Endothelial cell of umbilical vein (primary cell): Measurements from ENCODE around the gene TMC1. TPM values are rescaled to one million over a fixed set of nuclear protein-coding genes. Genes with fewer than 3 reads are reported as not detected.

Source experiments
- BruUV-seq: library from RNA; stranded (reverse); fragments of 400-500 nt; replicated peaks from 2 replicates; lab custom pipeline; 2021; lab: Mats Ljungman, UMichigan
- CTCF ChIA-PET: fragments of 300-600, 350-600 bp; sonication (Branson Sonifier 250); formaldehyde crosslinking; loops from one replicate; lab custom pipeline; 2021; ENCODE audit warnings: antibody characterized with exemption, inconsistent platforms; lab: Charles Lee
- POLR2A ChIA-PET: fragments of 300-600, 350-600 bp; sonication (Branson Sonifier 250); formaldehyde crosslinking; loops from one replicate; lab custom pipeline; 2021; ENCODE audit warnings: antibody characterized with exemption, inconsistent platforms; lab: Charles Lee
- DNase-seq: peaks from one replicate; pipeline ENCODE4 v3.0.0-alpha.2; 2011; ENCODE audit warnings: low read depth, low spot score
- FAIRE-seq: peaks from 2 replicates; lab custom pipeline; 2011; peaks lifted over from hg19 to GRCh38; lab: Jason Lieb, UNC
- H2AFZ ChIP-seq: 2 replicates; pipeline ENCODE4 v1.6.0; 2012; ENCODE audit warnings: low read depth, low read length, control low read depth, inconsistent platforms
- H3K27ac ChIP-seq: 2 replicates; pipeline ENCODE4 v1.5.1; 2011; ENCODE audit warnings: low read depth, mild to moderate bottlenecking, control low read depth, low read length, moderate library complexity; ENCODE audit not compliant: insufficient read depth
- H3K27me3 ChIP-seq, 2 experiments: 2 replicates each; pipeline versions ENCODE4 v1.6.0 to v1.6.1; 2011; ENCODE audit warnings: low read length in 2 of 2, mixed read lengths in 1 of 2; ENCODE audit not compliant: control insufficient read depth in 2 of 2, insufficient read depth in 2 of 2
- H3K36me3 ChIP-seq, 2 experiments: 2 replicates in 1 of 2; 3 replicates in 1 of 2; pipeline ENCODE4 v1.5.1; 2011; ENCODE audit warnings: low read length in 2 of 2, mild to moderate bottlenecking in 1 of 2, moderate library complexity in 1 of 2; ENCODE audit not compliant: control insufficient read depth in 2 of 2, insufficient read depth in 2 of 2; ENCODE audit errors: extremely low read depth in 1 of 2
- H3K4me1 ChIP-seq: 3 replicates; pipeline ENCODE4 v1.5.1; 2011; ENCODE audit warnings: mild to moderate bottlenecking, low read length; ENCODE audit not compliant: control insufficient read depth, insufficient read depth; ENCODE audit errors: extremely low read depth
- H3K4me2 ChIP-seq: 2 replicates; pipeline ENCODE4 v1.6.1; 2011; ENCODE audit warnings: low read length, control low read depth, mixed read lengths; ENCODE audit not compliant: insufficient read depth
- H3K4me3 ChIP-seq, 3 experiments: fragments of 200-600 bp in 1 of 3; sonication (generic), shearing (Covaris generic) in 1 of 3; replicated peaks in 1 of 3; 2 replicates each; pipeline ENCODE4 v1.5.1; 2011 to 2016; ENCODE audit warnings: control low read depth in 3 of 3, low read length in 3 of 3, mild to moderate bottlenecking in 2 of 3, inconsistent platforms in 1 of 3, low read depth in 1 of 3, moderate library complexity in 1 of 3; ENCODE audit not compliant: insufficient read depth in 1 of 3
- H3K79me2 ChIP-seq: 2 replicates; pipeline ENCODE4 v1.6.0; 2012; ENCODE audit warnings: low read length, inconsistent platforms; ENCODE audit not compliant: control insufficient read depth, insufficient read depth
- H3K9ac ChIP-seq: replicated peaks from 2 replicates; pipeline ENCODE3; 2011; ENCODE audit warnings: low read length, control low read depth; ENCODE audit not compliant: insufficient read depth; ENCODE audit errors: extremely low read depth
- H3K9me1 ChIP-seq: replicated peaks from 3 replicates; pipeline ENCODE4 v1.6.0; 2011; ENCODE audit warnings: mild to moderate bottlenecking, low read length; ENCODE audit not compliant: control insufficient read depth, insufficient read depth; ENCODE audit errors: extremely low read depth
- H3K9me3 ChIP-seq: replicated peaks from 2 replicates; pipeline ENCODE4 v1.5.1; 2012; ENCODE audit warnings: low read length, inconsistent platforms; ENCODE audit not compliant: control insufficient read depth, insufficient read depth
- H4K20me1 ChIP-seq: replicated peaks from 2 replicates; pipeline ENCODE3; 2011; ENCODE audit warnings: mild to moderate bottlenecking, low read length; ENCODE audit not compliant: control insufficient read depth, insufficient read depth; ENCODE audit errors: extremely low read depth
- CTCF ChIP-seq, 2 donors: IDR thresholded peaks; 1 replicate in 1 of 2; 2 replicates in 1 of 2; pipeline ENCODE4 v1.5.1; 2011; ENCODE audit warnings: low read length in 2 of 2, mild to moderate bottlenecking in 2 of 2, moderate library complexity in 2 of 2, control low read depth in 1 of 2, inconsistent platforms in 1 of 2, low read depth in 1 of 2; ENCODE audit not compliant: insufficient read depth in 1 of 2; ENCODE audit errors: extremely low read depth in 1 of 2
- EZH2 ChIP-seq: IDR thresholded peaks from 2 replicates; pipeline ENCODE4 v1.6.1; 2012; ENCODE audit warnings: borderline replicate concordance, low read depth, mild to moderate bottlenecking, moderate library complexity, low read length, inconsistent platforms; ENCODE audit not compliant: severe bottlenecking
- FOS ChIP-seq: IDR thresholded peaks from 2 replicates; pipeline ENCODE4 v1.6.1; 2011; ENCODE audit warnings: mild to moderate bottlenecking, low read length, moderate library complexity, borderline replicate concordance; ENCODE audit not compliant: insufficient read depth
- GATA2 ChIP-seq: IDR thresholded peaks from 2 replicates; pipeline ENCODE4 v1.7.0; 2011; ENCODE audit warnings: low read depth, mild to moderate bottlenecking, moderate library complexity, mixed read lengths, low read length; ENCODE audit not compliant: insufficient read length, insufficient read depth
- JUN ChIP-seq: IDR thresholded peaks from 2 replicates; pipeline ENCODE4 v1.6.1; 2011; ENCODE audit warnings: borderline replicate concordance, low read depth; ENCODE audit not compliant: insufficient read length, insufficient read depth
- MAX ChIP-seq: IDR thresholded peaks from 2 replicates; pipeline ENCODE4 v1.6.1; 2011; ENCODE audit not compliant: insufficient read depth, insufficient read length
- MYC ChIP-seq: IDR thresholded peaks from one replicate; pipeline ENCODE4 v1.6.1; 2011; ENCODE audit warnings: mild to moderate bottlenecking, low read depth, low read length
- POLR2A ChIP-seq: IDR thresholded peaks from 2 replicates; pipeline ENCODE4 v1.6.1; 2012; ENCODE audit warnings: low read depth, mild to moderate bottlenecking, control low read depth, low read length
- POLR2AphosphoS5 ChIP-seq: IDR thresholded peaks from 2 replicates; pipeline ENCODE4 v1.6.1; 2012; ENCODE audit warnings: low read depth, mild to moderate bottlenecking, control low read depth, low read length, moderate library complexity; ENCODE audit not compliant: insufficient read depth
- dilution Hi-C: fragments of 300-500 bp; cut with MboI; formaldehyde crosslinking; loops from one replicate; pipeline ENCODE4 v1.15.0; 2019; ENCODE audit warnings: low sequenced_read_pairs; ENCODE audit not compliant: extremely low pct_ligation_motif_present
- intact Hi-C: fragments of 100-400 bp; cut with micrococcal nuclease; formaldehyde crosslinking; loops from one replicate; pipeline ENCODE4 v1.10.0; 2022
- polyA plus RNA-seq, 4 experiments: library from polyadenylated mRNA; depleted of rRNA in 3 of 4; stranded (reverse) in 3 of 4; unstranded in 1 of 4; fragments of >200 nt; gene quantifications; 2 replicates each; pipeline versions ENCODE4 v1.2.1 to v1.2.3, GENCODE V29; 2011 to 2012; ENCODE audit warnings: missing spikeins in 1 of 4
- total RNA-seq: library from RNA; stranded (reverse); gene quantifications from 2 replicates; pipeline ENCODE4 v1.2.3, GENCODE V29; 2021

Gene TMC1
- total and polyA plus RNA-seq, 2 donors (not counting 3 experiments of a cell fraction or from before 2014, with no cell fraction given): 1.5 TPM; not detected in 1

- intact Hi-C loops: no loop called here
- Histone ChIP-seq H3K4me2 (no peak overlapping the region), H3K9me3 (no peaks in the 10 kb centered on the region)
These were observed 44.6 kb upstream of the TMC1 start for GRCh38 chr9:72476617-72477437.

DNA sequence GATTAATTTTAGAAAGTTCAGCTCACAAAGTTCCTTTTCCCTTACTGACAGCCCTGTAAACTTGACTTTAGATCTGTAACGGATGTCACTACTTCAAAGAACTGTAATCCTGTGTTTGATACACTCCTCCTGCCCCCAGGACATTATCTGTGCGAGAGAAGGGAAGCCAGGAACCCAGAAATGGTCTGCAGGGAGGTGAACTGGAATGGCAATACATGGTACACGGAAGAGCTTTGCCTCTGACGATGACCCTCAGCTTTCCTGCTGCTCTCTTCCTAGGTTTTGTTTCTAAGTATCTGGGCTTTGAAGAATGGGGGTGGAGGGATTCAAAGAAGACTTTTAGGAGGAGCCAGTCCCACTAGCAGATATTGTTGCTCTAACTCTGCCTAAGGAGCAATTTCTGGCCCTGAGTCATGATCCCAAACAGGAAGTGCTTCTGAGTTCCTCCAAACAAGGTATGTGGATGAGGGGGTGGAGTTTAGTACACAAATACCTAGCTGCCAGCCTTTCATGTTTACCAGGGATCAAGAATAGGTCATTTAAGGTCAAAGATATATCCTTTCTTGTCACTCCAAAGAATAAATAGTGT, 43.4 kb upstream of the TMC1 start:
- Histone ChIP-seq H2AFZ (peak overlapping the region; percentile 48), H3K4me2 (peak overlapping the region; percentile 68), H3K4me1 (peaks cover 51% of the 10 kb centered on the region), H3K9me3 (no peaks in the 10 kb centered on the region), H3K27ac (peak overlapping the region; percentile 80), H3K9me1 (no peaks in the 10 kb centered on the region), H3K9ac (peak overlapping the region; percentile 40), H3K79me2 (no peaks in the 10 kb centered on the region), H4K20me1 (no peaks in the 10 kb centered on the region), H3K4me3 (no peak overlapping the region), H3K36me3 (no peaks in the 10 kb centered on the region), H3K27me3 (no peaks in the 10 kb centered on the region)
- DNase-seq: peak; percentile 78
- no TSS peak for BruUV-seq
- ChIA-PET CTCF (interaction anchor here (1.4 to 2.1 kb wide), 3 partner anchors 12 to 99 kb away, joined by 4 to 6 read pairs (median 5); no protein-coding TSS in a partner anchor), POLR2A (interaction anchor here (1.3 kb wide), 1 partner anchor 113 kb away, joined by 10 read pairs; the partner anchor contains the start of gene ZFAND5)
- dilution Hi-C loops (no loop called here), intact Hi-C loops (loop anchor here (1.0 to 2.0 kb wide), 4 partner anchors 35 to 115 kb away; partner anchors contain the start of gene ZFAND5)
- FAIRE-seq: peak; percentile 90
- peak; percentile 33 for TF ChIP-seq POLR2AphosphoS5
- TF ChIP-seq MYC: no peak
- TF ChIP-seq MAX: no peak
- TF ChIP-seq CTCF (IDR thresholded peaks at IDR 0.05; ENCODE audit: extremely low read depth in 1 of 2, insufficient read depth in 1 of 2, low read depth in 1 of 2, low read length in 2 of 2): no peak
- peak; percentile 60 for TF ChIP-seq JUN
- TF ChIP-seq POLR2A: no peak
- TF ChIP-seq FOS: peak; percentile 72
- no peak for TF ChIP-seq EZH2
- TF ChIP-seq GATA2: no peak

More at GRCh38 chr9:72476617-72477437, 44.6 kb upstream of the TMC1 start:
- DNase-seq: peak; percentile 72
- POLR2A ChIA-PET: interaction anchor here (1.3 kb wide), 1 partner anchor 112 kb away, joined by 10 read pairs; the partner anchor contains the start of gene ZFAND5
- no peaks in the 10 kb centered on the region for H3K9me1 ChIP-seq
- no peaks in the 10 kb centered on the region for H3K27me3 ChIP-seq
- H3K4me3 ChIP-seq: no peak overlapping the region
- TF ChIP-seq MYC (no peak), FOS (peak; percentile 90), GATA2 (peak; percentile 66), POLR2AphosphoS5 (no peak), JUN (peak; percentile 84)
- no peaks in the 10 kb centered on the region for H3K79me2 ChIP-seq
- dilution Hi-C loops: no loop called here
- no peak overlapping the region for H2AFZ ChIP-seq
- no peak overlapping the region for H3K9ac ChIP-seq
- CTCF ChIA-PET: interaction anchor here (3.7 kb wide), 1 partner anchor 12 kb away, joined by 20 read pairs; no protein-coding TSS in a partner anchor
- no peaks in the 10 kb centered on the region for H3K36me3 ChIP-seq
- H4K20me1 ChIP-seq: no peaks in the 10 kb centered on the region
- peak; percentile 40 for FAIRE-seq
- peaks cover 53% of the 10 kb centered on the region for H3K4me1 ChIP-seq
- H3K27ac ChIP-seq: peak overlapping the region; percentile 80
- no TSS peak for BruUV-seq
